ENCODE data around the gene ACTN1.

Gene ACTN1

DNA sequence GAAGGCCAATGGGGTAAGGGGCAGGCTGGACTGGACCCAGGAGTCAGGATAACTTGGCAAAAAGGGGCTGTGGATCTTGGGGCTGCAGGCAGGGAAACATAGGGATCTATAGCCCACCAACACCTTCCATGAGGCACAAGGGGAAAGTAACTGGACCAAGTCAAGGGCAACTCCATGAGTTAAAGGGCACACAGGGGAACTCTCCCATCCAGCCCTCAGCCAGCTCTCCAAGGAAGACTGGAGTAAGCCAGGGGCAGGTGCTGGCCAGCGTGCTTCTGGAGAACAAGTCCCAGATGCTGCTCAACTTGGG lies 154.9 kb downstream of the ACTN1 start:
- DNase-seq (ENCODE audit: low read depth): no peak
